H1 (cell line): Measurements from ENCODE around the gene MANSC4.

Experiments used
- POLR2A ChIP-seq, 2 experiments: IDR thresholded peaks; 1 replicate in 1 of 2; 2 replicates in 1 of 2; pipeline ENCODE4 v1.6.1; 2011; ENCODE audit warnings: low read depth in 2 of 2, low read length in 2 of 2, mild to moderate bottlenecking in 2 of 2; ENCODE audit errors: control extremely low read depth in 1 of 2
- POLR2AphosphoS5 ChIP-seq: IDR thresholded peaks from 2 replicates; pipeline ENCODE4 v1.6.1; 2011; ENCODE audit warnings: low read depth, low read length

DNA sequence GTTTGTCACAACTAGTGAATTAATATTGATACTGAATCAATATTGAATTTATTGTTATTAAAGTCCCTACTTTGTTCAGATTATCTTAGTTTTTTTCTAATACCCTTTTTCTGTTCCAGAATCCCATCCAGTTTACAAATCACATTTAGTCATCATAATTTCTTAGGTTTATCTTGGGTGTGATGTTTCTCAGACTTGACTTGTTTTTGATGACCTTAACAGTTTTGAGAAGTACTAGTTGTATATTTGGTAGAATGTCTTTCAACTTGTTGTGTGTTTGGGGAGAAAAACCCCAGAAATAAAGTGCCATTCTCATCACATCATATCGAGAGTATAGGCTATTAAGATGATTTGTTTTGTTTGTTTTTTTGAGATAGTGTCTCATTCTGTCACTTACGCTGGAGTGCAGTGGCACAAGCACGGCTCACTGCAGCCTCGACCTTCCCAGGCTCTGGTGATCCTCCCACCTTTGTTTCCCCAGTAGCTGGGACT is 49.9 kb downstream of the MANSC4 start:
- TF ChIP-seq POLR2AphosphoS5, result no peak
- no peak for TF ChIP-seq POLR2A (IDR thresholded peaks at IDR 0.05; ENCODE audit: control extremely low read depth in 1 of 2, low read depth in 2 of 2, low read length in 2 of 2)
